ENCODE data around the gene RAB1B.

DNA sequence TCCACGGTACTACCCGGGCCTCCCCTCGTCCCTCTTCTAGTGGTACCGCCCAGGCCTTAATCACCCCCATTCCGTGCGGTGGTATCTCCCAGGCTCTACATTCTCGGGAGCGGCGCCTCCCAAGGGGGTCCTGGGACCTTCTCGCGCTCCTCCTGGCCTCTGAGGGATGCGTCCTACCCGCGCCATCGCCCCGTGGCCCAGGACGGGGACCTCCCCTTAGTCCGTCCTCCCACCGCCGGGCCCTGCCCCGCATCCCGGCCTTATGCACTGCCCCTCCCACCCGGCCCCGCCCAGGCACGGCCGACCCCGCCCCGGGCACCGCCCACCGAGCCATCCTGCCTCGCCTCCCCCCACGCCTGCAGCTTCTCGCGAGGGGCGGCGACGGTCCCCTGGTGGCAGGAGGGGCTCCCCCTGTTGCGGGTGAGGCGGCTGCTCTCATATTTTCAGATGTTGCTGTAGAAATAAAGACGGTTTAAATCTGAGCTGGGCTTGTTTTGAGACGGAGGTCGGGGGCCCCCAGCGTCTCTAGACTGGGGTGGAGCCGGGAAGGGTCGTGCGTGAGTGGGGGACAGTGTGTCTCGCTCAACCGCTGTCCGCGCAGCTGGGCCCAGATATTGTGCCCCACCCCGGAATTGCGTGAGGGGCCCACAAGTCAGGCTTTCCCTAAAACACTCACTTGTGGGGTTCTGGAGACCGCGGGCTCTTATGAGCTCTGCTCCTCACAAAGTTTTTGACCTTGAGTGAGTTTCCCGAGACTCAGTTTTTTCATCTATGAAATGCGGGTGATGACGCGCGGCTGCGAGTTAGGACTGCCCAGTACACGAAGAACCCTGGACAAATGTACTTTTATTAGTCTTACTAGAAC lies 828 bp upstream of the RAB1B start:
- TF ChIP-seq, protein P1, sequence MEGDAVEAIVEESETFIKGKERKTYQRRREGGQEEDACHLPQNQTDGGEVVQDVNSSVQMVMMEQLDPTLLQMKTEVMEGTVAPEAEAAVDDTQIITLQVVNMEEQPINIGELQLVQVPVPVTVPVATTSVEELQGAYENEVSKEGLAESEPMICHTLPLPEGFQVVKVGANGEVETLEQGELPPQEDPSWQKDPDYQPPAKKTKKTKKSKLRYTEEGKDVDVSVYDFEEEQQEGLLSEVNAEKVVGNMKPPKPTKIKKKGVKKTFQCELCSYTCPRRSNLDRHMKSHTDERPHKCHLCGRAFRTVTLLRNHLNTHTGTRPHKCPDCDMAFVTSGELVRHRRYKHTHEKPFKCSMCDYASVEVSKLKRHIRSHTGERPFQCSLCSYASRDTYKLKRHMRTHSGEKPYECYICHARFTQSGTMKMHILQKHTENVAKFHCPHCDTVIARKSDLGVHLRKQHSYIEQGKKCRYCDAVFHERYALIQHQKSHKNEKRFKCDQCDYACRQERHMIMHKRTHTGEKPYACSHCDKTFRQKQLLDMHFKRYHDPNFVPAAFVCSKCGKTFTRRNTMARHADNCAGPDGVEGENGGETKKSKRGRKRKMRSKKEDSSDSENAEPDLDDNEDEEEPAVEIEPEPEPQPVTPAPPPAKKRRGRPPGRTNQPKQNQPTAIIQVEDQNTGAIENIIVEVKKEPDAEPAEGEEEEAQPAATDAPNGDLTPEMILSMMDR (IDR thresholded peaks at IDR 0.05) = peak in 2 of 3 donors; percentile 23 to 44
- TF ChIP-seq POLR2A (IDR thresholded peaks at IDR 0.05) = peak; percentile 75
